ENCODE results near the gene SLC28A2. TPM values are rescaled to one million over a fixed set of nuclear protein-coding genes. Genes with fewer than 3 reads are reported as not detected.

Gene SLC28A2
- total RNA-seq, 1 donor from 2014 or later, result not detected

DNA sequence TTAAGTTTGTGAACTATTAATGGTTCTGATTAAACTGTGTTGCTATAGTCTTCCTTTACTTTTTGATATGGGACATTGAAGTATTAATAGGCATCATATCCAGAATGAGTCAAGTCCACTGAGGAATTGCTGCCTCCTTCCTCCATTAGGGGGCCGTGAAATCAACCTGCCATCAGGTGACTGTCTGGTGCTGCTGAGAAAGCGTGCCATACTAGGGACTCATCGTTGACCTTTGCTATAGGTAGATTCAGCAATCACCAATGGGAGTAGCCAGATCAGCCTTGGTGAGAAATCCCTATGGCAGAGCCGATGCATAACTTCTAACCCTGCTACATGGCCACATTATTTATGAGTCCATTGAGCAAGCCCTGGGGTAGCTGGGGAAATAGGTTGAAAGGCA lies 30.1 kb upstream of the SLC28A2 start:
- Mint-ChIP-seq H3K27ac (ENCODE audit: unreplicated experiment) (no peak overlapping the region), H3K9me3 (ENCODE audit: unreplicated experiment) (no peaks in the 10 kb centered on the region), H3K27me3 (ENCODE audit: low read depth, unreplicated experiment) (peaks cover 14% of the 10 kb centered on the region), H3K4me1 (ENCODE audit: low read depth, unreplicated experiment) (no peaks in the 10 kb centered on the region), H3K36me3 (ENCODE audit: low read depth, unreplicated experiment) (no peaks in the 10 kb centered on the region), H3K4me3 (ENCODE audit: unreplicated experiment) (no peak overlapping the region)
- Histone ChIP-seq H4K20me1 (ENCODE audit: insufficient read depth, low read length) (no peaks in the 10 kb centered on the region), H3K9me3 (ENCODE audit: insufficient read depth, low read depth, low read length) (no peaks in the 10 kb centered on the region), H3K27ac (ENCODE audit: low read depth, low read length) (no peak overlapping the region), H3K27me3 (ENCODE audit: insufficient read depth, low read length) (no peaks in the 10 kb centered on the region), H2AFZ (ENCODE audit: low read depth, low read length) (no peak overlapping the region), H3K79me2 (ENCODE audit: insufficient read depth, low read length) (no peaks in the 10 kb centered on the region), H3K4me3 (ENCODE audit: insufficient read depth, low read depth, low read length) (no peak overlapping the region), H3K4me2 (ENCODE audit: low read length) (no peak overlapping the region), H3K36me3 (ENCODE audit: insufficient read depth, low read length) (no peaks in the 10 kb centered on the region), H3K4me1 (ENCODE audit: insufficient read depth, low read length) (no peaks in the 10 kb centered on the region), H3K9ac (ENCODE audit: low read length) (no peak overlapping the region)
- no peak for FAIRE-seq
- DNase-seq (ENCODE audit: low read depth), result no peak
- no peak for TF ChIP-seq EZH2 (IDR thresholded peaks at IDR 0.05; ENCODE audit: insufficient read depth, low read length)
- TF ChIP-seq, protein P1, sequence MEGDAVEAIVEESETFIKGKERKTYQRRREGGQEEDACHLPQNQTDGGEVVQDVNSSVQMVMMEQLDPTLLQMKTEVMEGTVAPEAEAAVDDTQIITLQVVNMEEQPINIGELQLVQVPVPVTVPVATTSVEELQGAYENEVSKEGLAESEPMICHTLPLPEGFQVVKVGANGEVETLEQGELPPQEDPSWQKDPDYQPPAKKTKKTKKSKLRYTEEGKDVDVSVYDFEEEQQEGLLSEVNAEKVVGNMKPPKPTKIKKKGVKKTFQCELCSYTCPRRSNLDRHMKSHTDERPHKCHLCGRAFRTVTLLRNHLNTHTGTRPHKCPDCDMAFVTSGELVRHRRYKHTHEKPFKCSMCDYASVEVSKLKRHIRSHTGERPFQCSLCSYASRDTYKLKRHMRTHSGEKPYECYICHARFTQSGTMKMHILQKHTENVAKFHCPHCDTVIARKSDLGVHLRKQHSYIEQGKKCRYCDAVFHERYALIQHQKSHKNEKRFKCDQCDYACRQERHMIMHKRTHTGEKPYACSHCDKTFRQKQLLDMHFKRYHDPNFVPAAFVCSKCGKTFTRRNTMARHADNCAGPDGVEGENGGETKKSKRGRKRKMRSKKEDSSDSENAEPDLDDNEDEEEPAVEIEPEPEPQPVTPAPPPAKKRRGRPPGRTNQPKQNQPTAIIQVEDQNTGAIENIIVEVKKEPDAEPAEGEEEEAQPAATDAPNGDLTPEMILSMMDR (IDR thresholded peaks at IDR 0.05; ENCODE audit: insufficient read depth, low read depth, low read length), result no peak

DNA sequence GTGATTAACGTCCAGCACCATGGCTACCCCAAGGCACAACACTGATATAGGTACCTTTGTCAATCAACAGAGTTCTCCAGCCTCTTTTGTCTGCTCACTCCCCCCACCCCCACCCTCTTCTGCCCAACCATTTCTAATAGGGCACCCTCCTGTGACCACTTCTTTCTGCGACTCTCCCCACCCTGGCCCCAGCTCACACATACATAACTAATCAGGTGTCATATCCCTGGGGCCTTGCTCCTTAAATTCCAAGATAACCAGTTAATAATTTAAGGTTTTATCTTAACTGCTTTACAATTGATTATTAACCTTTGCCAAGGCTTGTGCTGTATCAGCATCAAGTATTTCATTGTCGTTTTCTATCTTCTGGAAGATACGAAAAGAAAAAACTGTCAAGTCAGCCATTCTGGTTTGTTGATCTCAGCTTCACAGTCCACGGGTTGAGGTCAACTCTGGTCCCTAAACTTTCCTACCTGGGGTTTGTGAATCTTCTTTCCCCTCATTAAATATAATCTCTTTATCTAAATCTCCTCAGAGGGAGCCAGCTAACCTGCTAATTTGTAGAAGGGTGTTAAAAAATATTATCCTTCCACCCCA lies 27.3 kb upstream of the SLC28A2 start:
- Histone ChIP-seq H3K9ac (ENCODE audit: low read length) (no peak overlapping the region), H3K27ac (ENCODE audit: low read depth, low read length) (no peak overlapping the region), H4K20me1 (ENCODE audit: insufficient read depth, low read length) (no peaks in the 10 kb centered on the region), H3K4me1 (ENCODE audit: insufficient read depth, low read length) (no peaks in the 10 kb centered on the region), H2AFZ (ENCODE audit: low read depth, low read length) (no peak overlapping the region), H3K4me3 (ENCODE audit: insufficient read depth, low read depth, low read length) (no peak overlapping the region), H3K27me3 (ENCODE audit: insufficient read depth, low read length) (no peaks in the 10 kb centered on the region), H3K9me3 (ENCODE audit: insufficient read depth, low read depth, low read length) (no peaks in the 10 kb centered on the region), H3K4me2 (ENCODE audit: low read length) (no peak overlapping the region), H3K79me2 (ENCODE audit: insufficient read depth, low read length) (no peaks in the 10 kb centered on the region), H3K36me3 (ENCODE audit: insufficient read depth, low read length) (no peaks in the 10 kb centered on the region)
- no peaks in the 10 kb centered on the region for H3K9me3 Mint-ChIP-seq (ENCODE audit: unreplicated experiment)
- no peak overlapping the region for H3K27ac Mint-ChIP-seq (ENCODE audit: unreplicated experiment)
- H3K27me3 Mint-ChIP-seq (ENCODE audit: low read depth, unreplicated experiment), result peaks cover 16% of the 10 kb centered on the region
- no peak for FAIRE-seq
- no peaks in the 10 kb centered on the region for H3K36me3 Mint-ChIP-seq (ENCODE audit: low read depth, unreplicated experiment)
- DNase-seq (ENCODE audit: low read depth), result no peak
- TF ChIP-seq, protein P1 (IDR thresholded peaks at IDR 0.05; ENCODE audit: insufficient read depth, low read depth, low read length), result no peak
- H3K4me1 Mint-ChIP-seq (ENCODE audit: low read depth, unreplicated experiment), result no peaks in the 10 kb centered on the region
- H3K4me3 Mint-ChIP-seq (ENCODE audit: unreplicated experiment), result no peak overlapping the region

DNA sequence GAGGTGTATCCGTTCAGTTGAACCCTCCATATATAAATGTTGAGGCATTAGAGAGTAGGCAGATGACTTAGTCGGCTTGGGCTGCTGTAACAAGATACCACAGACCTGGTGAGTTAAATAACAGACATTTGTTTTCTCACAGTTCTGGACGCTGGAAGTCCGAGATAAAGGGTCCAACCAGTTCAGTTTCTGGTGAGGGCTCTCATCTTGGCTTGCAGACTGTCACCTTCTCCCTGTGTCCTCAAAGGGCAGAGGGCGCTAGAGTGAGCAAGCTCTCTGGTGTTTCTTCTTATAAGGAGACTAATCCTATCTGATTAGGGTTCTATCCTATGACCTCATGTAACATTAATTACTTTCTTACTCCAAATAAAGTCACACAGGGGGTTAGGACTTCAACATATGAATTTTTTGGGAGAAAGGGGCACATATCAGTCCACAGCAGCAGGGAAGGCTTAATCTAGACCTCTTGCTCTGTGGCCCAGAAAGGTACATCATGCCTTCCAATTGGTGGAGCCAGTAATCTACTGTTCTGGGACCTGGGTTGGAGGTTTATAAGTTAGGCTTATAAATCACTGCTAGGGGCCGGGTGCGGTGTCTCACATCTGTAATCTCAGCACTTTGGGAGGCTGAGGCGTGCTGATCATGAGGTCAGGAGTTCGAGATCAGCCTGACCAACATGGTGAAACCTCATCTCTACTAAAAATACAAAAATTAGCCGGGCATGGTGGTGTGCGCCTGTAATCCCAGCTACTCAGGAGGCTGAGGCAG lies 26.3 kb upstream of the SLC28A2 start:
- Histone ChIP-seq H3K4me3 (ENCODE audit: insufficient read depth, low read depth, low read length) (no peak overlapping the region), H3K79me2 (ENCODE audit: insufficient read depth, low read length) (no peaks in the 10 kb centered on the region), H4K20me1 (ENCODE audit: insufficient read depth, low read length) (no peaks in the 10 kb centered on the region), H3K27me3 (ENCODE audit: insufficient read depth, low read length) (no peaks in the 10 kb centered on the region), H2AFZ (ENCODE audit: low read depth, low read length) (no peak overlapping the region), H3K9me3 (ENCODE audit: insufficient read depth, low read depth, low read length) (no peaks in the 10 kb centered on the region), H3K36me3 (ENCODE audit: insufficient read depth, low read length) (no peaks in the 10 kb centered on the region), H3K27ac (ENCODE audit: low read depth, low read length) (no peak overlapping the region), H3K9ac (ENCODE audit: low read length) (no peak overlapping the region), H3K4me1 (ENCODE audit: insufficient read depth, low read length) (no peaks in the 10 kb centered on the region), H3K4me2 (ENCODE audit: low read length) (no peak overlapping the region)
- FAIRE-seq (no peak), DNase-seq (ENCODE audit: low read depth) (no peak)
- no peak overlapping the region for H3K27ac Mint-ChIP-seq (ENCODE audit: unreplicated experiment)
- TF ChIP-seq, protein P1 (IDR thresholded peaks at IDR 0.05; ENCODE audit: insufficient read depth, low read depth, low read length), result no peak
- TF ChIP-seq EZH2 (IDR thresholded peaks at IDR 0.05; ENCODE audit: insufficient read depth, low read length), result no peak
- H3K4me1 Mint-ChIP-seq (ENCODE audit: low read depth, unreplicated experiment), result no peaks in the 10 kb centered on the region
- peaks cover 11% of the 10 kb centered on the region for H3K27me3 Mint-ChIP-seq (ENCODE audit: low read depth, unreplicated experiment)
- no peak overlapping the region for H3K4me3 Mint-ChIP-seq (ENCODE audit: unreplicated experiment)
- H3K9me3 Mint-ChIP-seq (ENCODE audit: unreplicated experiment), result no peaks in the 10 kb centered on the region
- H3K36me3 Mint-ChIP-seq (ENCODE audit: low read depth, unreplicated experiment), result no peaks in the 10 kb centered on the region

Data from astrocyte (in vitro differentiated cells and primary cell).